Measurements from ENCODE around the gene CROCC2.
"Not testable (repeated sequence)": the region's sequence is repeated elsewhere in the genome, so short reads cannot be mapped to it uniquely, and the experiment has no call there.

The CROCC2 gene

DNA sequence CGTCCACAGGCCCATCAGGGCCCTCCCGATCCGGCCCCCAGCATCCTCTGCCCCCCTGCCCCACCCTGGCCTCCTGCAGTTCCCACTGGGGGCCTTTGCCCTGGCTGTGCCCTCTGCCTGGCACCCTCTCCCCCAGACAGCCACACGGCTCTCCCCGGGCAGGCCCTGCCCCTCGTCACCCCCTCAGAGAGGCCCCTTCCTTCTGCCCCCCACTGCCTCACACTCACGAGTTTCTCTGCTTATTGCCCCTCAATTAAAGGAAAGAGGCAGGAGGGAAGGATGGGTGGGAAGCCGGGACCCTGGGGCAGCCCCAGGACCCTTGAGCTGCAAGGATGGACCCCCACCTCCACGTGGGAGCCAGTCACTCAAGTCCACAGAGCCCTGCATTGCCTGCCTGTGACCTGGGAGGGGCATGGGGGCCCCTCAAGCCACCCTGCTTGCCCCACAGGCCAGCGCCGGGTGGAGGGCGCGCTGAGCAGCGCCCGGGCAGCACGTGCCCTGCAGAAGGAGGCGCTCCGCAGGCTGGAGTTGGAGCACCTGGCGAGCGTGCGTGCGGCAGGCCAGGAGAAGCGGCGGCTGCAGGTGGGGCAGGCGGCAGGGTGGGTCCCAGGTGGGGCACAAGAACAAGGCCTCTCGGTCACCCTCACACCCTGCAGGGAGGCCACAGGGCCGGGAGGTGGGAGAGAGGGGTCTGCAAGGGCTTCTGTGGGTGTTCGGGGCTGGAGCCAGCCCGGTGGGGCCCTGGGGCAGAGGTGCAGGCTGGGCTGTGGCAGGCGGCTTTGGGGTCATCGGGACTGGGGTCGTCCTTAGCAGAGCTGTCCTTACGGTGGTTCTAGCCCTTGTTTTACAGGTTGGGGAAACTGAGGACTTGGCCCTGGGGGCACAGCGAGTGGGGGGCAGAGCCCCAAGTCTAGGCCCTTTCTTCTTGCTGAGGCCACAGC is 61.8 kb downstream of the CROCC2 start:
- DNase-seq = no peak
- intact Hi-C loops (cut with DNase I) = no loop called here

DNA sequence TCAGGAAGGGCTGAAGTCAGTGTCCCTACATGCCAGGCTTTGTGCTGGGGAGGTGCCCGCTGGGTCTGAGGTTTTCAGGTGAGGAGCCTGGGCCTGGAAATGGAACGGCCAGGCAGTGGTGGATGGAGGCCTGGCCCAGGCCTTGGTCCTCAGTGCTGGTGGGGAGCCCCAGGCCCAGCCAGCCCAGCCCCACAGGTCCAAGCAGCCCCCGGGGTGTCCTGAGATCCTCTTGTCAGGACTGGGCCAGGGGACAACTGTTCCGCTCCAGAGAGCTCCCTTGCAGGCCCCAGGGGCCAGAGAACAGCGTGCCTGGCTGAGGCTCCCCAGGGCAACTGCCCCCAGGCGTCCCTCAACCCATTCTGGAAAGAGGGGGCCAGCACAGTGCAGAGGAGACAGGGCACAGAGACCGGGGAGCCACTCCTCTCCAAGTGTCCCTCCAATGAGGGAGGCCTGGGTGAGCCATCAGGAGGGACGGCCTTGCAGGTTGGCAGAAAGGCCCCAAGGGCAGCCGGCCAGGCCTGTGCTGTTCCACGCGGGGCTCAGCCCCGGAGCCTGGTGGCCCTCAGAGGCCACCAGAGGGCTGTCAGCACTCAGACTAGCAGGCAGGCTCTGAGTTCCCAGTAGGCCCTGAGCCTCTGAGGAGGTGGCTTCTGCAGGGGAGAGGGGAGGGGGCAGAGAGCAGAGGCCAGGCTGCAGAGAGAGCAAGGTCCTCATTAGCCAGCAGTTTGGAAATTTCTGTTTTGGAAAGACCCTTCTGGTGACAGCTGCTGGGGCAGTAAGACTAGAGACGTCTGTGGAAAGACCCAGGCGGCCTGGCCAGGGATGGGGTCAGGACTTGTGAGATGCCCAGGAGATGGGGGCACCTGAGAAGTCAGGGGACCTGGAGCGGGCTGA is 62.8 kb downstream of the CROCC2 start:
- intact Hi-C loops (cut with DNase I) = no loop called here
- DNase-seq = peak in 12 of 42 donors; percentile 32 to 72 (median 48)

DNA sequence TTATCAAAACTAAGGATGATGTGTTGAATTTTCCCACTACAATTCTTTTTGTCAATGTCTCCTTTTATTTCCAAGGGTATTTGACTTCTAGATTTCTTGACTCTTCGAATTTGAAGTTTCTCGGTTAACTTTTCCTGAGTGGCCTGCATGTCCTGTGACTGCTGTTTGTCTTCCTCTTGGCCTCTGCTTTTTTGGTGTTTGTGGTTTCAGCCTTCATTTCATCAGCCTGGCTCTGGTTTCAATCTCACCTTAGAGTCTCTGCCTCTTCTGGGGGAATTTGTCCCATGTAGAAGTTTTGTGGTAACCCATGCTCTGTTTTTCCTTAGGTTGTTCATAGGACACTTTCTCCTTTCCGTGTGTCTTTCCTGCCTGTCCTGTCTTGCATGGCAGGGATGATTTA is 64.0 kb downstream of the CROCC2 start:
- no peak for DNase-seq
- intact Hi-C loops (cut with DNase I) = no loop called here

DNA sequence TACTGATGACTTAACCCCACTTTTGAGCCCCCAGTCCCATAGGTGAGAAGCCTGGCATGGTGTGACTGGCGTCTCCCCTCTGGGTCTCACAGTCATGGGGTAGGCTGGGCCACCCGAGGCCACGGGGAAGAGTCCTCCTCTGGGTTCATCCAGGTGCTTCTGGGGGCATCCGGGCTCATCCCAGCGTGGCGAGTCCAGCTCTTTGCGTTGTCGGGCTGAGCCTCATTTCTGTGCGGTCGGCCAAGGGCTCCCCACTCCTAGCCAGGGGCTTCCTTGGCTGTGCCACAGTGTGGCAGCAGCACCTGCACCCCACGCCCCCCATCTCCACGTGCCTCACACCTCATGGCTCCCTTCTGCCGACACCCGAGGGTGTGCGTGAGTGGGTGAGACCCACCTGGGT is 64.7 kb downstream of the CROCC2 start:
- intact Hi-C loops (cut with DNase I) = no loop called here
- no peak for DNase-seq

DNA sequence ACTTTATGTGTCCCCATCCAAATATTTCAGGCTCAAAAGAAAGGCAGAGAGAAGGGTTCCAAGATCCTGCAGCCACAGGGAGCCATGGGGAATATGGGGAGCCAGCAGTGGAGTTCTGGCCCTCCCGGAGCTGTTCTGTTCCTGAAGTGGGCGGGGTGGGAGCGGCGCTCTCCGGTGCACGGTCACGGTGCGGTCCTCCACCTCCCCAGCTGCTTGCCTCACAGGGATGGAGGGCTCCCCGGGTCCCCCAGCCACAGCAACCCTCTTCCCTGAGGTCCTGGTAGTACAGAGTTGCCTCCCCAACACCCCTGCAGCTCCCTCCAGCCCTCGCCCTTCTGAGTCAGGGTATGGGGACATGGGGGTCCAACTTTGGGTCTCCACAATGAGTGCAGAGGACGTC is 66.1 kb downstream of the CROCC2 start:
- no peak for DNase-seq
- intact Hi-C loops (cut with DNase I) = no loop called here

DNA sequence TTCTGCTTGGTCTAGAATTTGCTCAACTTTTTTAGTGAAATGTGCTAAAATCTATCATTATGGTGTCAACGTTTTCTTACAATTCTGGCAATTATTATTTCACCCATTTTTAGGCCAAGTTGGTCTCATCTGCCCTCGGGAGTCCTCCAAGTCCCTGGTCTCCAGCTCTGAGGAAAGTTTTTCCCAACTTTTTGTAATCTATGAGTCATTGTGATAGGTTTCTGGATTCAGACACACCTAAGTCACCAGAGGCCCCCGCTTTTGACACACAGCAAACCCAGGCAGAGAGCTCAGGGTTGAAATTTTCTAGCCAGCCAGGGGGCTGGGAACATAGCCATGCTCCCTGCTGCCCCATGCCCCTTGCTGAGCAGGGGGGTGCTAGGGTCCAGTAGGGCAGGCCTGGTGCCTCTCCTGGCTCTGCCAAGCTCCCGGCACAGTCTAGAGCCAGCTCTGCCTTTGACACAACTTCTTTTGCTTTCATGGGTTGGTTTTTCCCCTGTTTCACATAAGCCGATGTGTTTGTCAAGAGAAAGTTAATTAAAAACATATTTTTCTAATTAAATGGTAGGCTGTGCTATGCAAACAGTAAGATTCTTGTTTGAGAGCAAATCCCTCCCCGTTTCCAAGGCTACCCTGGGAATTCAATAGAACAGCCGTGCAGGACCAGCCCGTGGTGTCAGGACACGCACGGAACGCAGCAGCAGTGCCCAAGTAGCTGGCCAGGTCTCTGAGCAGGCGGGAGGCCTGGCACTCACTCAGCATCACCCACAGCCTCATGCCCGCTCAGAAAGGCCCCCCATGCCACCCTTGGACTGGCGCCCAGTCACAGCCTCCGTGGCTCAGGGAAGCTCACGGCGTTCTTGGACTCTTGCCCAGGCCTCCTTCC is 66.7 kb downstream of the CROCC2 start:
- intact Hi-C loops (cut with DNase I) = no loop called here
- DNase-seq = peak in 33 of 42 donors; percentile 18 to 77 (median 56)

DNA sequence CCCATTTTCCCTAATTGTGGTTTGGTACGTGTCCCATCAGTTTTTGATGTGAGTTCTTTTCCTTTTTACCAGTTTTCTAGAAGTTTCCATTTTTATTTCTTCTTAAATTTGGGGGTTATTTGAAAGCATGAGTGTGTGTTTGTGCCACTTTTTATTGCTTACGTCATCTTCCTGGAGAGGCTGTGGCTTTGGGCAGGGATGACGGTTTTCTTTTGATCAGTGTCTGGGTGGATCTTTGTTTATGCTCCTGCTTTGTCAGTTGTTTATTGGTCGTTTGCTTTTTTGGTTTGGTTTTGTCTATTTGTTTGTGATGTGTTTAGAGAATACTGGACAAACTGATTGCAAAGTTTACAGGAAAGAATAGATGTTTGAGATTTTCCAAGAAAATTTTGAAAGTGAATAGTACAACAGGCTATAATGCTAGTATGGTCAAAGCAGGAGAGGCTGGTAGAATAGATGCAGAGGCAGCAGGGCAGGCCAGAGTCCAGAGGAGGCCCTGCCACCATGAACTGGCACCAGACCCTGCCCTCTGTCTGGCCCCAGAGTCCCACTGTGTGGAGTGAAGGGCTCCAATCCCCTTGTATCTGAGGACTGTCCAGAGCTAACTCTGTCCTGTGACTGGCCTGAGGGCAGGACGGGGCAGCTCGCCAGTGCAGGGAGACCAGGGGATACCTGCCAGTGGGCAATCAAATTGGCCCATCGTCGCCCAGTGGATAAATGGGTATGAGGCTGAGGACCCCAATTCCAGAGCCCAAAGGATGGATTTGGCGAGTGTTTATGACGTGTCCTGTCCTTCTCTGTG is 68.8 kb downstream of the CROCC2 start:
- DNase-seq = no peak
- intact Hi-C loops (cut with DNase I) = no loop called here

DNA sequence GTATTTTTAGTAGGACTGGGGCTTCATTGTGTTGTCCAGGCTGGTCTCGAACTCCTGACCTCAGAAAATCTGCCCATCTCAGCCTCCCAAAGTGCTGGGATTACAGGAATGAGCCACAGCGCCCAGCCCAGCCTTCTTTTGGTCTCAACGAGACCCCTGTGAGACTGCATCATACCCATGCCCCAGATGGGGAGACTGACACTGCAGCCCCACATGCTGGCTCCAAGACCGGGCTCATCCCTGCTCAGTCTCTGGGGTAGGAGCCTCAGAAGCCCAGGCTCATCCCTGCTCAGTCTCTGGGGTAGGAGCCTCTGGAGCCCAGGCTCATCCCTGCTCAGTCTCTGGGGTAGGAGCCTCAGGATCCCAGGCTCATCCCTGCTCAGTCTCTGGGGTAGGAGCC is 69.8 kb downstream of the CROCC2 start:
- intact Hi-C loops (cut with DNase I); DNase-seq: not testable (repeated sequence)

DNA sequence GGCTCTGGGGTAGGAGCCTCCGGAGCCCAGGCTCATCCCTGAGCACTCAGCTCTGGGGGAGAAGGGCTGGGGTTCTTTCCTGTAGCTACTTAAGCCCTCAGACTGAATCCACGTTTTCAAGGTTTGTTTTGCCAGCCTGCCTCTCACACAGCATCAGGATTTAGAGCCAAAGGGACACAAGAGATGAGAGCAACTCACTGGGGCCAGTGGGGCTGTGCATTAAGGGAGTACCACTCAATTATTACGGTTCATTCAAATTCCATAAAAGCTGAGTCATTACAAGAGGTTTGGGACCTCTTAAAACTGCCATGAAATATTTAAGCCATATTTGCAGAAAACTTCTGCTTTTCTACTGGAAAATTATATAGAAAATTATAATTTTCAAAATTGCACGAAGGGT is 75.1 kb downstream of the CROCC2 start:
- intact Hi-C loops (cut with DNase I) = no loop called here
- DNase-seq = no peak

DNA sequence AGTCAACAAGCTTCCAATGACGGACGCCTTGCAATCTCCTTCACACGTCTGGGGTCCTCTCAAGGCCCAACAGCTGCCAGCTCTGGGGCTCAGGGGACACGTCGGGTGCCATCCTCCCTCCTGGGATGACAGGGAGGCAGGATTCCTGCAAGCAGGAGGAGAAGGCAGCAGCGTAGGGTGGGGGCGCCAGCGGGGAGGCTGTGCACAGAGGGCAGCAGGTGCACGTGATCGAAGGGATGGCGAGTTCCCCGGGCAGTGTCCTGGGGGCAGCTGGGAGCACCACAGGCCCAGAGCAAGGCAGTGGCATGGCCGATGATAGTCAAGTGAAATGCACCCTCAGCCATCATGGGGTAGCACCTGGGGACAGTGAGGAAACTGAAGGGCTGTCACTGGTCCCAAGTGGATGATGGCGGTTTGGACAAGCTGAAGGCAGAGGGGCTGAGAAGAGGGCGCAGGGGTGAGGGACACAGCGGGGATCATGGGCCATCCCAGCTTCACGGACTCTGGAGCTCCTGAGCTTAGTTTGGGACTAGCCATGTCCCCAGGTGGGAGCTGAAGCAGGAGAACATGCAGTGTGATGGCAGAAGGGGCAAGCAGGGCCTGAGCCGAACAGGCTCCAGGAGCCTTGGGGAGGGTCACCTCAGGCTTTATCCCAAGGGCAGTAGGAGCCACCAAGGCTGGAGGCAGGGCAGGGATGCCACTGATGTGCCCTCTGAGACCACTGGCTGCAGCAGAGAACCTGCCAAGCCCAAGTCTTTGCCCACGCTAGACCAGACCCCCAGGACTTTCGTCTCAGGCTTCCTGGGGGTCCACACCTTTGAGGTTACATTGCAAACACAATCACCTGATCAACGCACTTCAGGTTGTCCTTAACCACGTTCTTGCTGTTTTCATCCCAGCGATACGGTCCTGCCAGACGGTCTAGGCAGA is 76.0 kb downstream of the CROCC2 start:
- intact Hi-C loops (cut with DNase I) = no loop called here
- peak in 4 of 42 donors; percentile 1 to 7 (median 2) for DNase-seq

DNA sequence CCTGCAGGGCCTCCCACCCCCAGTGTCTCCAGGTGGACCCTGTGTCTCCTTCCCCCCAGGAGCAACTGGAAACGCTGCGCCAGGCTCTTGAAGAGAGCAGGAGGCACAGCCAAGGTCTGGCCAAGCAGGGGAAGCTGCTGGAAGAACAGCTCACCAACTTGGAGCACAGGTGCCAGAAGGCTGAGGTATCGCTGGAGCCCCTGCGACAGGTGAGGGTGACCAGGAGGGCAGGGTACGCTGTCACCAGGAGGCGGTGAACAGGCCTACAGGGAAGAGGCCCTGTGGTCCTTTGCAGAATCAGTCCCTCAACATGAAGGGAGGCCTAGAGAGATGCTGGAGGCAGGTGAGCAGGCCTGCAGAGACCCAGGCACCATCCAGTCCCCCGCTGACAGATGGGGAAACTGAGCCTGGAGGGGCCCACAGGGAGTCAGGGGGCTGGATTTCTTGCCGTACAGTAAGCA is 76.7 kb downstream of the CROCC2 start:
- intact Hi-C loops (cut with DNase I) = no loop called here
- DNase-seq = peak in 2 of 42 donors; percentile 3

DNA sequence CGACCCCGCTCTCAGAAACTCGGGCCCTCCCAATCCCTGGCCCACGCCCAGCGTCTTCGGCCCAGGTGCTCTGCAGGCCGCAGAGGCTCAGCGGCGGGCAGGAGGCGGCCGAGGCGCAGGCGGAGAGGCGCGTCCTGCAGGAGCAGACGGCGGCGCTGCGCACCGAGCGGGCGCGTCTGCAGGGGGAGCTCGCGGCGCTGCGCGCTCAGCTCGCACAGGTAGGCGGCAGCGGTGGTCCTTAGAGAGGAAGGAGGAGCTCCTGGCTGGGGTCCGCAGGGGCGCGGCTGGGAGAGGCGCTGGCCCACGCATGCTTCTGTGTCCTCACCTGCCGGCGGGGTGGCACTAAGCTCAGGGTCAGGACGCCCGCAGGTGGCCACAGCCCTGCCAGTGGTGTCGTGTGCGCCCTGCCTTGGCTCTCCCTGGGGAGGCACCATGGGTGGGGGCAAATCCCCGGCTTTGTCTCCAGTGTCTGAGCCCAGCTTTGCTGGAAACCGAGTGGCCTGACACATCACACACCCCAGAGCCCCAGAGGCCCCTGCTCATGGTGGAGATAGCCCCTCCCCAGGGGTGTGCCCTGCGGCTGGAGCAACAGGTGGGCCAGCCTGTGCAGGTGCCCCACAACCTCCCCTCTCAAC is 77.3 kb downstream of the CROCC2 start:
- intact Hi-C loops (cut with DNase I) = no loop called here
- peak in 7 of 42 donors; percentile 13 to 50 (median 32) for DNase-seq

DNA sequence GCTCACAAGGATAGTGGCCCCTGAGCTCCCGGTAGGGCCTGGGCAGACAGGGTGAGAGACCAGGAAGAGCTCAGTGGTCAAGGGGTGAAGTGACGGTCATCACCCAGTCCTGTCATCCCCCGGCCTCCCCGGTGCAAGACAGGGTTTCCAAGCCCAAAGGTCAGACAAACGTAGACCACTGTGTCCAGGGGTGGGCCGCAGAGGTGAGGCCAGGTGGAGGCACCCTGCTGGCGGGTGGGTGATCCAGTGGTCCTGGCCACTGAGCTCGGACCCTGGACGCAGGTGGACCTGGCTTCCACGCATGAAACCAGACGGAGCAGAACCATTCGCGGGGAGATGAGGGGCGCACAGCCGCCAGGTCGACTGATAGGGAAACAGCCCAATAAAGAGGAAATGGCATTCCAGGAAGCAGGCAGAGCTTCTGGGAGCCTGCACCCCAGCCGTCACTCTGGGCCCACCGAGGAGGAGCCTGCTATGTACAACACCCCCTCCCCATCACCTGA is 77.9 kb downstream of the CROCC2 start:
- DNase-seq = peak in 1 of 42 donors; percentile 4
- intact Hi-C loops (cut with DNase I) = no loop called here

DNA sequence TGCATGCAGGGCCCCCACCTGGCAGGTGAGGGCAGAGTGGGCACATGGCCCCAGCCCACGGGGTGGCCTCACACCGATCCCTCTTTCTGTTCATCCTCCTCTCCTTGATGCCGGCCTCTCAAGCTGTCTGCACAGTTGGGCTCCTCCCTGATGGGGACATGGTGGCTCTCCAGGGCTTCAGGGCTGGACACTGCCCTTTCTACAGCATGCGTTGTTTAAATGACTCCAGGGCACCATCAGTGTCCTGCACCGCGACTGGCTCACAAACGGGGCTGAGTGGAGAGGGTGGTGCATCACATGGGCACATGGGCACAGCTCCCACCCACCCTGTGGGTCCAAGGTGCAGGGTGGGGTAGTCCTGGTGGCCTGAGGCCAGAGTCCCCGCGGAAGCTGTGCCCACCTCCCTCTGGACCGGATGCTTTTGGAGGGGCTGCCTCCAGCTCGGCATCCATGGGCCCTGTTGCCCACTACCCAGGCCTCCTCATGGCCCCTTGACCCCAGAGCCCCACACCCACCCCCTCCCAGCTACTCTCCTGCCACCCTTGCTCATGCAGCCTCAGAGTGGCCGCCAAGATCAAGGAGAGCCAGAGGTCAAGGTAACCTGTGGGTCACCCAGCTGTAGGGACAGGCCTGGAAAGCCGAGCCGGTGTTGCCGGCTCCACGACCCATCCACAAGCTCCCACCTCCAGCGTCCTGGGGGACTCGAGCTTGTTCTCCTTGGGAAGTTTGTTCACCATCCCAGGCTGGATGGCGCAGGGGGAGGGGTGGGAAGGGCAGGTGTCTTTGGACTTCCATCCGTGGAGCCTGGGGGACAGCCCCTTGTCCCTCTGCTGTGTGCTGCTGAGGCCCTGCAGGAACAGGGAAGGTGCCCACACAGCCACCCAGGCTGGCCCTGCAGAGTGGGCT is 80.0 kb downstream of the CROCC2 start:
- DNase-seq = peak in 6 of 42 donors; percentile 1 to 13 (median 4)
- intact Hi-C loops (cut with DNase I) = no loop called here

DNA sequence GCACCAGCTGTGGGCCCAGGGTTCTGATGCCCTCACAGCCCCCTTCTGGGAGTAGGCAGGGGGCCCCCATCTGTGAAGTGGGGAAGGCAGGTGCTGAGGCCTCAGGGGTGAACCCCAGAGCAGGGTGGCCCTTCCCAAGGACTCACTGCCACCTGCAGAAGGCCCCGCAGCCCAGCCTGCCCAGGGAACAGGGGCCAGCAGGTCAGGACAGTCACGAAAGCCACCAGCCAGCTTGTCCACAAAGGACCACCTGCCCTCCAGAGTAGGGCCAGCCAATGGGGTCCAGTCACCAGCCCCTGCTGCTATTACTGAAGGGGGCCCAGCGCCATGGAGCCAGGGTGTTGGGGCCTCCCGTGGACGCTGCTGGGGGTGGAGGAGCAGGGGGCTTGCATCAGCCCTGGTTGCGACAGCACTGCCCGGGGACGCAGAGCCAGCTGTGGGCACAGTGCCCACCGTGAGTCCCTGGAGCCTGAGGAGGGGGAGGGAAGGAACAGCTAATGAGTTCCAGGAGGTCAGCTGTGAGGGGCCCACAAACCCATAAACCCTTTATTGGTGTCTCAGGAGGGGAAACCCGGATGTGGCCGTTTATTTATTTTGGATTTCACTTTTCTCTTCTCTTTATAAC is 80.8 kb downstream of the CROCC2 start:
- intact Hi-C loops (cut with DNase I) = no loop called here

More for the DNA sequence above, 80.8 kb downstream of the CROCC2 start:
- DNase-seq = peak in 10 of 42 donors; percentile 16 to 73 (median 33)
